H1 (cell line): Measurements from ENCODE around the gene CDH8. TPM values are rescaled to one million over a fixed set of nuclear protein-coding genes. Genes with fewer than 3 reads are reported as not detected.

Experiments
- CTCF ChIA-PET: fragments of 300-600 bp; sonication (Branson Sonifier 250); formaldehyde crosslinking; loops from one replicate; lab custom pipeline; 2021; ENCODE audit not compliant: partially characterized antibody; lab: Charles Lee
- POLR2A ChIA-PET: fragments of 300-600 bp; sonication (Branson Sonifier 250); formaldehyde crosslinking; loops from one replicate; lab custom pipeline; 2021; ENCODE audit warnings: inconsistent platforms; ENCODE audit not compliant: partially characterized antibody; lab: Charles Lee
- DNase-seq, 2 experiments: peaks; one replicate each; pipeline versions ENCODE4 v3.0.0 to v3.0.0-alpha.2; 2010 to 2022; ENCODE audit warnings: low spot score in 2 of 2, low read depth in 1 of 2, mixed read lengths in 1 of 2
- FAIRE-seq: peaks from 2 replicates; lab custom pipeline; 2011; peaks lifted over from hg19 to GRCh38; lab: Jason Lieb, UNC
- H2AFZ ChIP-seq: 2 replicates; pipeline ENCODE4 v1.8.1; 2012; ENCODE audit warnings: low read length, inconsistent platforms
- H2AK5ac ChIP-seq: 2 replicates; pipeline ENCODE4 v1.6.1; 2013; ENCODE audit warnings: low read depth, low read length
- H2BK120ac ChIP-seq: replicated peaks from 2 replicates; pipeline ENCODE3; 2013; ENCODE audit warnings: low read depth, low read length, inconsistent platforms
- H2BK12ac ChIP-seq: 2 replicates; pipeline ENCODE4 v1.6.1; 2013; ENCODE audit warnings: low read depth, low read length
- H2BK15ac ChIP-seq: 2 replicates; pipeline ENCODE4 v1.6.1; 2013; ENCODE audit warnings: low read length
- H2BK20ac ChIP-seq: 2 replicates; pipeline ENCODE4 v1.6.1; 2013; ENCODE audit warnings: low read length
- H2BK5ac ChIP-seq: 2 replicates; pipeline ENCODE4 v1.6.1; 2013; ENCODE audit warnings: low read depth, low read length
- H3K14ac ChIP-seq: 2 replicates; pipeline ENCODE4 v1.6.1; 2013; ENCODE audit warnings: inconsistent platforms; ENCODE audit not compliant: insufficient read length
- H3K18ac ChIP-seq: 2 replicates; pipeline ENCODE4 v1.6.1; 2013; ENCODE audit warnings: low read length; ENCODE audit errors: extremely low read depth
- H3K23ac ChIP-seq: 2 replicates; pipeline ENCODE4 v1.6.1; 2013; ENCODE audit warnings: inconsistent platforms; ENCODE audit not compliant: insufficient read length
- H3K23me2 ChIP-seq: 2 replicates; pipeline ENCODE4 v1.6.1; 2013; ENCODE audit warnings: low read depth, low read length
- H3K27ac ChIP-seq: 2 replicates; pipeline ENCODE4 v1.6.1; 2011; ENCODE audit warnings: low read depth, low read length, inconsistent platforms
- H3K27me3 ChIP-seq, 4 experiments: replicated peaks in 1 of 4; 1 replicate in 1 of 4; 2 replicates in 3 of 4; pipeline versions ENCODE4 v1.6.1 to v1.8.1; 2011 to 2013; ENCODE audit warnings: low read length in 3 of 4, mild to moderate bottlenecking in 3 of 4, inconsistent platforms in 2 of 4, mixed read lengths in 2 of 4, moderate library complexity in 1 of 4; ENCODE audit not compliant: control insufficient read depth in 3 of 4, insufficient read depth in 3 of 4; ENCODE audit errors: extremely low read depth in 1 of 4
- H3K36me3 ChIP-seq, 4 experiments: 2 replicates each; pipeline versions ENCODE4 v1.6.1 to v1.8.1; 2011 to 2013; ENCODE audit warnings: mild to moderate bottlenecking in 4 of 4, low read length in 3 of 4, moderate library complexity in 2 of 4, control low read depth in 1 of 4, inconsistent platforms in 1 of 4; ENCODE audit not compliant: insufficient read depth in 4 of 4, control insufficient read depth in 2 of 4
- H3K4ac ChIP-seq: replicated peaks from 2 replicates; pipeline ENCODE3; 2013; ENCODE audit warnings: low read length, low read depth, mixed read lengths, inconsistent platforms; ENCODE audit not compliant: insufficient read length
- H3K4me1 ChIP-seq, 4 experiments: replicated peaks in 1 of 4; 1 replicate in 1 of 4; 2 replicates in 3 of 4; pipeline versions ENCODE4 v1.6.1 to v1.8.1; 2011 to 2013; ENCODE audit warnings: low read length in 3 of 4, inconsistent platforms in 2 of 4, mixed read lengths in 1 of 4; ENCODE audit not compliant: insufficient read depth in 4 of 4, control insufficient read depth in 3 of 4
- H3K4me2 ChIP-seq, 2 experiments: 2 replicates each; pipeline versions ENCODE4 v1.6.1 to v1.8.1; 2011 to 2013; ENCODE audit warnings: low read depth in 2 of 2, low read length in 2 of 2, control low read depth in 1 of 2, inconsistent platforms in 1 of 2, mild to moderate bottlenecking in 1 of 2; ENCODE audit not compliant: insufficient read depth in 1 of 2
- H3K4me3 ChIP-seq, 4 experiments: fragments of 200-600, 300-600 bp in 1 of 4; sonication (generic), shearing (Covaris generic), sonication (Bioruptor Twin) in 1 of 4; 2 replicates each; pipeline versions ENCODE4 v1.5.1 to v1.8.1; 2011 to 2016; ENCODE audit warnings: low read length in 4 of 4, low read depth in 3 of 4, control low read depth in 2 of 4, inconsistent platforms in 2 of 4, mild to moderate bottlenecking in 2 of 4, mixed read lengths in 1 of 4, moderate library complexity in 1 of 4; ENCODE audit not compliant: insufficient read depth in 2 of 4; ENCODE audit errors: extremely low read depth in 1 of 4
- H3K56ac ChIP-seq: replicated peaks from 2 replicates; pipeline ENCODE3; 2013; ENCODE audit warnings: low read depth, mild to moderate bottlenecking, mixed read lengths, low read length, inconsistent platforms; ENCODE audit not compliant: insufficient read length
- H3K79me1 ChIP-seq: 2 replicates; pipeline ENCODE4 v1.6.1; 2013; ENCODE audit warnings: low read depth, low read length, control low read depth
- H3K79me2 ChIP-seq, 2 experiments: 2 replicates each; pipeline versions ENCODE4 v1.6.1 to v1.8.1; 2012 to 2013; ENCODE audit warnings: low read length in 2 of 2, mild to moderate bottlenecking in 2 of 2, inconsistent platforms in 1 of 2; ENCODE audit not compliant: insufficient read depth in 2 of 2, control insufficient read depth in 1 of 2
- H3K9ac ChIP-seq, 4 experiments: replicated peaks in 1 of 4; 1 replicate in 1 of 4; 2 replicates in 3 of 4; pipeline versions ENCODE4 v1.6.1 to v1.8.1; 2011 to 2013; ENCODE audit warnings: low read depth in 3 of 4, low read length in 3 of 4, control low read depth in 2 of 4, mild to moderate bottlenecking in 2 of 4, moderate library complexity in 2 of 4, inconsistent platforms in 1 of 4; ENCODE audit errors: extremely low read depth in 1 of 4
- H3K9me3 ChIP-seq, 2 experiments: 2 replicates each; pipeline versions ENCODE4 v1.6.1 to v1.8.1; 2012 to 2013; ENCODE audit warnings: mild to moderate bottlenecking in 2 of 2, moderate library complexity in 2 of 2, control low read depth in 1 of 2, inconsistent platforms in 1 of 2, low read depth in 1 of 2, low read length in 1 of 2, mixed read lengths in 1 of 2; ENCODE audit not compliant: insufficient read depth in 2 of 2
- H4K20me1 ChIP-seq, 2 experiments: replicated peaks in 1 of 2; 2 replicates each; pipeline versions ENCODE3 to v1.8.1; 2011 to 2013; ENCODE audit warnings: inconsistent platforms in 2 of 2, low read length in 2 of 2, mild to moderate bottlenecking in 1 of 2; ENCODE audit not compliant: insufficient read depth in 2 of 2, control insufficient read depth in 1 of 2
- H4K5ac ChIP-seq: 2 replicates; pipeline ENCODE4 v1.6.1; 2013; ENCODE audit warnings: low read length, low read depth, mixed read lengths, inconsistent platforms; ENCODE audit not compliant: insufficient read length
- H4K8ac ChIP-seq: 2 replicates; pipeline ENCODE4 v1.8.0; 2013; ENCODE audit warnings: mild to moderate bottlenecking, moderate library complexity, low read length, inconsistent platforms; ENCODE audit not compliant: insufficient read depth; ENCODE audit errors: extremely low read depth
- H4K91ac ChIP-seq: replicated peaks from 2 replicates; pipeline ENCODE3; 2013; ENCODE audit warnings: low read length, mixed read lengths, inconsistent platforms; ENCODE audit not compliant: insufficient read length
- EZH2 ChIP-seq: fragments of 200-600 bp; sonication (generic); IDR thresholded peaks from 2 replicates; pipeline ENCODE4 v1.7.1; 2012; ENCODE audit warnings: low read depth, mild to moderate bottlenecking, moderate library complexity, low read length, inconsistent platforms; ENCODE audit not compliant: severe bottlenecking
- HDAC2 ChIP-seq, 2 experiments: fragments of 300-600 bp in 1 of 2; sonication (generic) in 1 of 2; IDR thresholded peaks; 2 replicates each; pipeline ENCODE4 v1.6.1; 2011 to 2012; ENCODE audit warnings: low read depth in 2 of 2, low read length in 2 of 2, mild to moderate bottlenecking in 2 of 2, moderate library complexity in 2 of 2, borderline replicate concordance in 1 of 2, inconsistent platforms in 1 of 2
- TEAD4 ChIP-seq: IDR thresholded peaks from 2 replicates; pipeline ENCODE4 v1.6.1; 2012; ENCODE audit warnings: low read depth, low read length, inconsistent platforms, mixed read lengths
- WGBS, 2 experiments: shearing (Covaris generic) in 1 of 2; methylation state at CpG; one replicate each; pipeline versions ENCODE4 v1.1.6 to v1.1.7; 2013 to 2015; ENCODE audit warnings: low lambda C conversion rate in 2 of 2, mixed read lengths in 2 of 2, inconsistent platforms in 1 of 2, low coverage in 1 of 2, missing lambda C conversion rate in 1 of 2; ENCODE audit not compliant: insufficient replicate concordance in 2 of 2, insufficient coverage in 1 of 2, insufficient read length in 1 of 2; ENCODE audit errors: extremely low coverage in 1 of 2, missing lambda C conversion rate in 1 of 2; 5-methylcytosine and 5-hydroxymethylcytosine counted together
- polyA plus RNA-seq, 7 experiments: library from polyadenylated mRNA; depleted of rRNA in 3 of 7; stranded (reverse) in 5 of 7; unstranded in 2 of 7; fragments of >200 nt in 5 of 7; fragments of 200-250 nt in 2 of 7; gene quantifications; 1 replicate in 5 of 7; 2 replicates in 1 of 7; 4 replicates in 1 of 7; pipeline versions ENCODE4 v1.2.1 to v1.2.3, GENCODE V29; 2011 to 2013; ENCODE audit warnings: missing spikeins in 2 of 7, mixed read lengths in 2 of 7
- total RNA-seq: library from RNA; stranded (reverse); fragmentation: NEBNext Ultra II Directional; extraction: Animal tissue kit (Norgen Biotek cat#: 25700); gene quantifications from 2 replicates; pipeline ENCODE4 v1.2.1, GENCODE V29; 2021

CDH8 gene
- total and polyA plus RNA-seq, 2 of the 8 experiments (the other 6 are each of a cell fraction or from before 2014, with no cell fraction given), result 7.7 to 8.4 TPM

DNA sequence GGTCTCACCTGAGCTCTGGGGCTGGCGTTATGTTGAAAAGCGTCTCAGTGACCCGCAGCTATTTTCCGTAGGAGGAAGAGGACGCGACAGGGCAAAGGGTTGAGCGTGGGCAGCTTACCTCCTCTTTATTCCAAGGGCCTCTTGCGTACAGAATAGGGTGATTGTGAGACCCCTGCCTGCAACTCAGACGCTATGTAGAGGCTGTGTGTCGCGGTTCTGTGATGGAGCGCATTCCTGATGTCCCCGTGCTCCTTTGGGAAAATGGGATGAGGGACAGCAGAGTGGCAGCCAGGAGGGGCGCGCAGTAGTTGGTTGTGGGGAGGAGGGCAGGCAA is 531 bp upstream of the CDH8 start:
- peak overlapping the region; percentile 47 to 78 (median 62) for H3K4me3 ChIP-seq
- no peak overlapping the region for H3K14ac ChIP-seq
- ChIA-PET POLR2A (no interaction called here), CTCF (interaction anchor here (0.6 to 2.8 kb wide), 11 partner anchors 15 to 603 kb away, joined by 3 to 15 read pairs (median 4); no protein-coding TSS in a partner anchor)
- no peak overlapping the region for H2AK5ac ChIP-seq
- no peak overlapping the region for H4K8ac ChIP-seq
- H2BK15ac ChIP-seq, result no peak overlapping the region
- no peak overlapping the region for H2BK120ac ChIP-seq
- no peak overlapping the region for H4K91ac ChIP-seq
- peaks cover 6 to 50% (median 40%) of the 10 kb centered on the region in 4 experiments for H3K27me3 ChIP-seq
- H3K18ac ChIP-seq, result no peak overlapping the region
- peak overlapping the region; percentile 96 to 100 for H3K4me2 ChIP-seq
- H3K4ac ChIP-seq, result no peak overlapping the region
- no peak overlapping the region for H3K27ac ChIP-seq
- no peak for TF ChIP-seq HDAC2 (IDR thresholded peaks at IDR 0.05; ENCODE audit: borderline replicate concordance in 1 of 2, low read depth in 2 of 2, low read length in 2 of 2)
- peak; percentile 7 for TF ChIP-seq EZH2
- TF ChIP-seq TEAD4, result no peak; the same call in 1 of the 2 replicates
- H3K56ac ChIP-seq, result no peak overlapping the region
- 5% methylated on average over 15 of the region's 15 CpGs; no CpG with 5 or more reads in 1 of the 2 experiments for WGBS, 2 experiments
- no peak overlapping the region for H2BK12ac ChIP-seq
- no peak for DNase-seq
- no peaks in the 10 kb centered on the region for H4K20me1 ChIP-seq
- H3K79me2 ChIP-seq, result no peaks in the 10 kb centered on the region
- H3K4me1 ChIP-seq, result peaks cover 3 to 23% (median 11%) of the 10 kb centered on the region in 4 experiments
- H3K23ac ChIP-seq, result no peak overlapping the region
- peak overlapping the region; percentile 90; the same call in 1 of the 2 replicates for H2AFZ ChIP-seq
- no peaks in the 10 kb centered on the region for H3K9me3 ChIP-seq
- peaks cover 26% of the 10 kb centered on the region for H3K23me2 ChIP-seq
- FAIRE-seq, result no peak
- no peaks in the 10 kb centered on the region for H3K36me3 ChIP-seq
- no peak overlapping the region for H3K9ac ChIP-seq
- no peak overlapping the region for H2BK20ac ChIP-seq
- H4K5ac ChIP-seq, result no peak overlapping the region
- no peaks in the 10 kb centered on the region for H3K79me1 ChIP-seq
- no peak overlapping the region for H2BK5ac ChIP-seq
